GM19240 (cell line): Measurements from ENCODE around the gene EMC8.
"Not testable (repeated sequence)": the region's sequence is repeated elsewhere in the genome, so short reads cannot be mapped to it uniquely, and the experiment has no call there.

Source experiments
- DNase-seq: peaks from one replicate; pipeline ENCODE4 v3.0.0; 2011; ENCODE audit warnings: low spot score; ENCODE audit not compliant: insufficient read length

Gene EMC8

DNA sequence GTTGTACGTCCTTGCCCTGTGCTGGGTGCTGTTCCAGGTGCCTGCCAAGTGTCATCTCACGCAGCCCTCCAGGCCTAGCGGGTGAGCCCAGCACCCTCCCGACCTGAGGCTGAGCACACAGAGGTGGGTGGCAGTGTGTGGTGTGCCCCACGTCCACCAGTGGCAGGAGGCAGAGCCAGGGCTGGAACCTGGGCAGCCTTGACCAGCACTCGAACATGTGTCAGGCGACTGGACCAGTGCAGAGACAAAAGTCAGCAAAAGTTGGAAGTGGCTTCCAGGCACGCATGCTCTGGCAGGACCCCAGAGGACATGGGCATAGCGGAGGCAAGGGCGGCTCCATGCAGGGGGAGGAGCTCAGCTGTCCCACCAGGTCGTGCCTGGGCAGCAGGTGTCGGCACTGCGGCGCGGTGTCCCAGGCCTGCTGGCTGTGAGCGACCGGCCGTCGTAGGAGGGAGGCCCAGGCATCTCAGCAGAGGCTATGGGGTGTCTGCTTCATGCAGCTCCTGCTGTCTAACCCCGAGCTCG, 35.9 kb upstream of the EMC8 start:
- no peak for DNase-seq

DNA sequence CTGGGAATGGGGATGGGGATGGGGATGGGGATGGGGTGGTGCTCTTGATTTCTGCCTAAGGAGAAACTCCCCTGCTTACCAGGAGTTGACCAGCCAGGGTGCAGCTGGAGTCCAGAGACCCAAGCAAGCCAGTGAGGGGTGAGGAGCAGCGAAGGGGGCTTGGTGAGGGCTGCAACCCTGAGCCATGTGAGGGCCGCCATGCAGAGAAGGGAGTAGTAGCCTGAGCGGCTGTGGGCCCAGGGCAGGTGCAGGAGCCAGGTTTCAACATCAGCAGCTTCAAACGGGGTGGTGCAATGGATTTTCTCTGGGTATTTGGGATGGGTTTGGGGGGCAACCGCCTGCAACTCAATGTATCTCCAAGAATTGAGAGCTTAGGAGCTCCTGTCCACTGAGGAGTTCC, 35.4 kb upstream of the EMC8 start:
- no peak for DNase-seq

DNA sequence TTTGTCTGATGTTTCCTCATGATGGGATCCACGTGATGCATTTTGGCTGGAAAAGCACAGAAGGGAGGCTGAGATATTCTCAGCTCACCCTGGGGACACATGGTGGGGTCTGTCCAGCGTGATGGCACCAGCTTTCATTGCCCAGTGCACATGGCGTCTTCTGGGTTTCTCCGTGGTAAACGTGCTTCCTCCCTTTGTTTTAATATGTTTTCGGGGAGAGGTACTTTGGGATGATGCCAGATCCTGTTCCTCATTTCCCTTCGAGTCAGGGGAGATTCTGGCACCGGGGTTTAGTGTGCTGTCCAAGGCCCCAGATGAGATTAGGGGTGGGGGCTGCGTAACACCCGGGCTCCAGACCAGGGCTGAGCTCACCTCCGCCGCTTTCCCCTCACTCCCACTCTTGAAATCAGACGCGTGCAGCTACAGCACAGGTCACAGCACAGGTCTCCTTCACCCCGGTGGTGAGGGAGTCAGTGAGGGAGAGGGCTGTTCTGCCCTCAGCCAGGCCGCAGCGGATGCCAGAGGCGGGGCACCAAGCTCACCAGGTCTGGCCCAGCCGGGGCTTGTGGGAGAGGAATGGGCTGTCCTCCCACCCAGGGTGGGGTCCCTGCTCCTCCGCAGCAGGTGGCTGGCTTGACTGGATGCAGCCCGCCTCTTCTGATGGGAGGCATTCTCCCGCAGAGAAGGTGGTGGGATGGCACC, 34.0 kb upstream of the EMC8 start:
- no peak for DNase-seq

DNA sequence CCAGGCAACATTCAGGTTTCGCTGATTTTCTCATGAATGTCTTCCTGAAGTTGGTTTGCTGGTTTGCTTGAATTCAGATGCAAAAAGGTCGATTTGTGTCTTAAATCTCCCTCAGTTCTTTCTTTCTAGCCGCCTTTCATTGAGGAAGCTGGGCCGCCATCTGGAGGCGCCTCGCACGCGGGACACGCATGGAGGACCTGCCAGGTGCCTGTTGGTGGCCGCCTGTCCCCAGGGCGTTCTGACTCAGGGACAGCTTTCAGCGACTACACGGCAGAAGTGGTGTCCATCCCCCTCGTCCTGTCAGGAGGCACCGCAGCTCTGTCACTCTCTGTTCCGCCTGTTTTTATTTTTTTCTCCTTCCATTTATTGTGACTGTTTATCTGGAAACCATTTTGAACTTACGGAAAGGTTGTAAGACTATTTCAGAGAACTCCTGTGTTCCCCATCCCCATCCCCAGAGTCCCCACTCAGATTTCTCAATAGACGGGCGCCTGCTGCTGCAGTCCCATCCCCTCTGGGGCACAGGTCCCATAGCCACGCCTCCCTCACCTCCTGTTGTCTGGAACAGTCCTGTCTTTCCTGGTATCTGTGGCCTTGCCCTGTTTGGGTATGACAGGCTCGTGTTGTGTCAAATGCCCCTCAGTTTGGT, 33.4 kb upstream of the EMC8 start:
- peak; percentile 26 for DNase-seq

DNA sequence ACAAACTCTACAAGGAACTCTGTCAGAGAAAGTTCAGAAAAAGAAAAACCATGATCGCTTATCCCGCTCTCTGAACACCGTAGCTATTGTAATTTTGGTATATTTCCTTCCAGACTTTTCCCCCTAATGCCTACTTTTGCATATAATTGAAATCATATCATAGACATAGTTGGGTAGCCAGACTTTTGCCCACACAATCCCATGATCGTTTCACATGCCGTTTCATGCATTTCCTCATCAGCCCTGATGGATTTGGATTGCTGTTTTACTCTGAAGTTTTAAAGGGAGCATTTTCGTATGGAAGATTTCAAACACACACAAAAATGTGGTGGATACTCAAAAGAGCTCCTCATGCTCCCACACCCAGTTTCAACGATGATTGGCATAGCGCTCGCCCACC, 31.5 kb upstream of the EMC8 start:
- DNase-seq: no peak

DNA sequence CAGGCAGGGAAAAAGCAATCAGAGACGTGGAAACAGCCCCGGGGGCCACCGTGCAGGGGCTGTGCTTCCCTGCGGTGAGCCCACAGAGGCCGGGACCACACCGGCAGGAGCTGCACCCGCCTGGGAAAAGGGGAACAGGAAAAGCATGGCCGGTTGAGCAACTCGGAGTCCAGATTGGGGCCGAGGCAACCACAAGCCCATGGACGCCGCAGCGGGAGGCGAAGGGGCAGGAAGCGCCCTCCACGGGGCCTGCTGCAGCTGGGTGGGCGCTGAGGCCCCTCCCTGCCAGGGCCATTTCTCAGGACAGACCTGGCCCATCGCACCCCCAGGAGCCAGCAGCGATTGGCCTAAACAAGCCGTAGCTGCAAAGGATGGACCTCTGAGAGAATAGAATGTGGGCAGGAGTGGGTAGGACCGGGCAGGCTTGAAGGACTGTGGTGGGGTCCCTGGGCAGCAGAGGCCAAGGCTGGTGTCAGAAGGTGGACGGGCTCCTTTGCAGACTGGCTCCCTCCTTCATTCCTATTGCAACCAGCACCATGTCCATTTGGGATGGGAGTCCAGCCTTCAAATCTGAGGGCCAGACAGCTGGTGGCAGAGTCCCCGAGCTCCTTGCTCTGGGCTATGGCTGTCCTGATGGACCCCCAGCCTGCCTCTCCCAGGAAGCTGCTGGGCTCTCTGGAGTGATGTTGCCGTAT, 30.6 kb upstream of the EMC8 start:
- DNase-seq: no peak

DNA sequence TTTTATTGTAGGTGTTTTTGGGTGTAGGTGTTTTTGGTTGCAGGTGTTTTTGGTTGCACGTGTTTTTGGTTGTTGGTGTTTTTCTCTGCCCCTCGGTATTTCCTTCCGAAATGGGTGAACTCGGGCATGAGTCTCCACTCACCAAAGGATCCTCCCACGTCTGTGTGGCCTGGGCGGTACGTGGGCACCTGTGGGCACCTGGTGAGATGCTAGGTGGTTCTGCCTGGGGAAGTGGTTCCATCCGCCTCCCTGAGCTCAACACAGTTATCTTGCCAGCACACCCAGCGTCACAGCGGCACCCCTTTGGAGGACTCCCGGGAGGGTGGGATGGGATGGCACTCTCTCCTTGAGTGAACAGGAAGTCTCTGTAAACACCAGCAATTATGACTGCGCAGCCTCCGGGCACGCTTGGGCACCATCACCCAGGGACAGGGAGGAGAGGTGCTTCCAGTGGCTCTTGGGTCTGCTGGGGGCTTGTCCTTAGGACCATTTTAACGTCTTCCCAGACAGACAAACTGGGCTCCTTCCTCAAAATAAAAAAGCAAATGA, 29.9 kb upstream of the EMC8 start:
- DNase-seq: no peak

DNA sequence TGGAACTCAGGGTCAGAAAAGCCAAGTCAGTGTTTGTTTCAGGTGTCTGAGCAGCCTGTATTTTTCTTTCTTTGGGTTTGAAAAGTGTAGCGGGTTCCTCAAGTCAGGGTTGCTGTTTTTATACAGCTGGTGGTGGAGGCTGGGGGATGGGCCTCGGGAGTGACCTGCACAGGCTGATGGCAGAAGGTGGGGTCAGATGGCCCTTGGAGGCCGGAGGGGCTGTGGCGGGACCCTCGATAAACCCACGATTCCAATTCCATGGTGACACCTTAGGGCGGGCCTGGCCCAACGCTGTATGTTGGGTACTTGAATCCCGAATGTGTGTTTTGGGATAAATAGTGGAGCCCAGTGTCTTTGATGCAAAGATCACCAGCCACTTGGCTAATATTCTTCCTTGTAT, 28.8 kb upstream of the EMC8 start:
- DNase-seq: no peak

DNA sequence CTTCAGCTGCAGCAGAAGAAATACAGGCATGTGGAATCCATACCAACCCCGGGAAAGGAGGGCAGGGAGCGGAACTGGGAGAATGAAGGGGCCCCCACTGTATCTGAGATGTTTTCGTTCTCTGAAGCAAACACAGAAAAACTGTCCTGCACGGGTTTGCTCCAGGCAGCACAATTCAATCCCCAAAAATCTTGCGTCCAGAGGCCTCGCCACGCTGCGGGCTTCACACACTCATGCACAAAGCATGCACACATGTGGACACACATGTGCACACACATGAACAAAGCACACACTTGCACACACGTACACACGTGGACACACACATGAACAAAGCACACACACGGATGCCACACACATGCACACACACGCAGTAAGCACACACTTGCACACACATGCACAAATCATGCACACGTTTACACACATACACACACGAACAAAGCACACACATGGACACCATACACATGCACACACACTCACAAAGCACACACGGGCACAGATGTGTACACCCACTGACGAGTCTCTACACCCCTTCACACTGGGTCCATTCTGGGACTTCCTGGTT, 27.4 kb upstream of the EMC8 start:
- no peak for DNase-seq

DNA sequence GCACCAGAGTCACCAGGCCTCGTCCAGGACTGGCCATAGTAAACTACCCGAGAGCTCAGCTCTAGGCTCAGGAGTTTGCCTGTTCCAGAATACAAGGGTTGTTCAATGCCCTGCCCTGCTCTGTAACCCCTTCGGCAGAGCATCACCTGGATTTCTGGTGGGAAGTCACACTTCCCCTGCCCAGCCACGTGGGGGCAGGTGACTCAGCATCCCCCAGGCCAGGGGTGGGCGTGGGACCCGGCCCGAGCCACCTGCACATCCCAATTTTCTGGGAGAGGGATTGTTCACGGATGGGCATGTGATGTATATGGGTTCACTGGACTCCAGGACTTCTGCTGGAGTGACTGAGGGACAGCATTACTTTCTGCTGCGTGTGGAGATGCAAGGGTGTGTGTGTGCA, 26.0 kb upstream of the EMC8 start:
- DNase-seq: no peak

DNA sequence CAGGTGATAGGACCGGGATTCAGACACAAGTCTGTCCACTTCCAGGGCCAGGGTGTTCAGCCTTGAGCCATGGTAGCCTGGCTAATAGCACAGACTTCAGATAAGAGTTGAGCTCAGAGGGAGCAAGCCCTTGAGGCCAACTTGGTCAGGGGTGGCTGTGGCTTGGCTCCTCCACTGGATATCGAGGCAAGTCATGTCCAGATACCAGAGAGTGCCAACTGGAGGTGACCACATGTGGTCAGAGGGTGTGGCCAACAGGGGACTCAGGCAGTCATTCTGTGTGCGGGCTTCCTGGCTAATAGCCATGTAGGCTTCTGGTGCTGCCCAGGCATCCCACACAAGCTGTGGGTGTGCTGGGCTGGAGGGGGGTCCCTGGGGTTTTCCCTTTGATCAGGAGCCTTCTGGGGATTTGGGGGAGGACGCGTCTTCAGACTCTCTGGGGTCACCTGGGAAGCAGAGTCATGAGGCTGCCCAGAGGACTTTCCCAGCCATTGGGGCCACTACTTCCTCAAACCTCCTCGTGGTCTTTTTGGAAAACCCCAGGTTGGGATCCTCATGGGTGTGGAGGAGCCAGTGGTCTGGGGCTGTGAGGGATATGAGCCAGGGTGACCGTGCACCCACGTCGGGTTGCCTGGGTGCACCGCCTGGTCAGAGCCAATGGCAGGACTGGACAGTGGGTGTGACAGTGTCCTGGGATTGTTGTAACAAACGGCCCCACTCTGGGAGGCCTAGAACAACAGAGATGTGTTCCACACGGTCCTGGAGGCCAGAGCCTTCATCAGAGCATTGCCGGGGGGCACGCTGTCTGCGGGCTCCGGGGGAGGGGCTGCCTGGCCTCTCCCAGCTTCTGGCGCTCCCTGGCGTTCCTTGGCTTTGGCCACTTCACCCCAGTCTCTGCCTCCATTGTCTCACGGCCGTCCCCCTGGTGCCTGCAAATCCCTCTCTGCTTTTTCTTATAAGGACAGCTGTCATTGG, 25.1 kb upstream of the EMC8 start:
- no peak for DNase-seq

DNA sequence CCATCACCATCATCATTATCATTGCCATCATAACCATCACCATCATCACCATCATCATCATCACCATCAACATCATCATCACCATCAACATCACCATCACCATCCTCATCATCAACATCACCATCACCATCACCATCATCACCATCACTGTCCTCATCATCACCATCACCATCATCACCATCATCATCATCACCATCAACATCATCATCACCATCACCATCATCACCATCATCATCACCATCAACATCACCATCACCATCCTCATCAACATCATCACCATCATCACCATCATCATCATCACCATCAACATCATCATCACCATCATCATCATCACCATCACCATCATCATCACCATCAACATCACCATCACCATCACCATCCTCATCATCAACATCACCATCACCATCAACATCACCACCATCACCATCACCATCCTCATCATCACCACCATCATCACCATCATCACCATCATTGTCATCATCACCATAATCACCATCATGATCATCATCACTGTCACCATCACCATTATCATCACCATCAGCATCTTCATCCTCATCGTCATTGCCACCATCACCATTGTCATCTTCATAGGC, 24.1 kb upstream of the EMC8 start:
- no peak for DNase-seq

DNA sequence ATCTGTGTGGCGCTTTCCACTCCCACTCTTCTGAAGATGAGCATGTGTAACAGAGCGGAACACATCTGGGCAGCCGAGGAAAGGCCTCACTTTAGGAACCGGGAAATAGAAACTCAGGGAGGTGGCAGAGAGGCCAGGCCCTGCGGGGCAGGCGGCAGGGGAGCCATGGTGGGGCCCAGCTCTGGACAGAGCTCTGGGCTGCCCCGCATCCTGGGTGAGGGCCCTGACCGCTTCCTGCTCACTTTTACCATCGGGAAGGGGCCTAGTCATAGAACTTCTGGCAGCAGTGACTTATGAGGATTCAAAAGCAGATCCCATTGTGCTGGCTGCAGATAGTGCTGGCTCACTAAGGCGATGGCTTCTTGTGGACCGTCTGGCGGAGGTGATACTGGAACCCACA, 22.8 kb upstream of the EMC8 start:
- DNase-seq: no peak

DNA sequence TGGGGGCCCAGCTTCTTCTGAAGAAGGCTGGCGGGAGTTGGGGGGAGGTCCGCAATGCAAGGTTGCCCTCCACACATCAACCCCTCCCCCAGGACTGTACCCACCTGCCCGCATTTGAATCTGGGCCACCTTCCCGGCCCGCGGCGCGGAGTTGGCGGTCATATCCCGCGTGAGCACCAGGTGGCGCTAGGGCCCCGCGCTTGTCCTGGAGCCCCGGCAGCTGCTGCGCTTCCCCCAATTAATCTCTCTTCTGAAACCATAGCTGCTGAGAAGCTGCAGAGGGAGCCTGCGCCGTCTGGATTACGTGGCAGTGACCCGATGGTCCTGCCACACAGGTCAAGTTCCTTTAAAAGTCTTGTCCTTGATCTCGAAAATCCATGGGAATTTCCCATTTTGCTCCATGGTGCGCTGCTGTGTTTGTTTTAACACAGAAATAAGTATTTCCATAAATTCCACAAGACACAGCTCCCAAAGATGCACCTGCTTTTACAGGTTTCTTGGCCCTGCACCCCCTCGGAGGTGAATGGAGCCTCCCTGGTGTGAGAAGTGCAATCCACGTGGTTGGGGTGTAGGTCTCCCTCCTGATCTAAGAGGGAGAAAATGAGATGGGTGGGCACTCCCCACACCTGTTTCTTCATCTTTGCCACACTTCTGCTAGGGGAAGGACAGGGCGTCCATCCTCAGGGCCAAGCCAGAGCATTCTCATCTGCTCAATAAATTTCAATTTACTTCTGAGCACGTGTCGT, 22.2 kb upstream of the EMC8 start:
- DNase-seq: peak; percentile 95

DNA sequence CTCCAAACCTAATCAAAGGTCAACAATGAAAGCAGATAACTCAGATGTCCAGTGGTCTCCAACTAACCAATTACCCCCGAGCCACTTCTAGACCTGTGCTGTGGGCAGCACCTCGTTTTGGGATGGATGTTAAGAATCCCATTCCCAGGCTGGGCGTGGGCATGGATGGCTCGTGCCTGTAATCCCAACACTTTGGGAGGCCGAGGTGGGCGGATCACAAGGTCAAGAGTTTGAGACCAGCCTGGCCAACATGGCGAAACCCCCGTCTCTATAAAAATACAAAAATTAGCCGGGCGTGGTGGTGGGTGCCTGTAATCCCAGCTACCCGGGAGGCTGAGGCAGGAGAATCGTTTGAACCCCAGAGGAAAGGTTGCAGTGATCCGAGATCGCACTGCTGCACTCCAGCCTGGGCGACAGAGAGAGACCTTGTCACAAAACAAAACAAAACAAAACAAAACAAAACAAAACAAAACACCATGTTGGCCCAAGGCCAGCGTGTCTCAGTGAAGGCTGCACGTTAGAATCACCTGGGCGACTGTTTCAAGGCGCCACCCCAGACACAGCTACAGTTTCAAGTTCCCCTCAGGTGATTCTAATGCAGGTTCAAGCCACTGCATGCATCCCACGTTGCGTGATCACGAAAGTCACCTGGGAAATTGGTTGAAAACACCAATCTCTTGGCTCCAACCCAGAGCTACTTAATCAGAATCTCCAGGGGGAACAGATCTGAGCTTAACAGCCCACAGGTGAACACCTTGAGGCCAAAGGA, 21.4 kb upstream of the EMC8 start:
- DNase-seq: no peak

DNA sequence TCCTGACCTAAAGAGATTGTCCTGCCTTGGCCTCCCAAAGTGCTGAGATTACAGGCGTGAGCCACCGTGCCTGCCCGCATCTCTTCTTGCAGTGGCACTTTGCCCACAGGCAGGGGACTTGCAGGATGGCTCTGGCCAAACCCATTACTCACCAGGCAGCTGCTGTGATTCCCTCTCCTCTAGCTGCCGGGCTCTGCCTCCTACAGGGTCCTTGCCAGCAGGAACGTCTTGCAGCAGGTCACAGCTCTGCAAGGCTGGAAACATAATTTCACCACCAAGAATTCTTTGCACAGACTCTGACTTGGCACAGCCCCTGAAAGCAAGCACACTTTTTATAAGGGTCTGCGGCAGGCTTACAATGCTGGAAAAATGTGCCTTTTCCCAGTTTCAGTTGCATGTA, 20.4 kb upstream of the EMC8 start:
- no peak for DNase-seq

DNA sequence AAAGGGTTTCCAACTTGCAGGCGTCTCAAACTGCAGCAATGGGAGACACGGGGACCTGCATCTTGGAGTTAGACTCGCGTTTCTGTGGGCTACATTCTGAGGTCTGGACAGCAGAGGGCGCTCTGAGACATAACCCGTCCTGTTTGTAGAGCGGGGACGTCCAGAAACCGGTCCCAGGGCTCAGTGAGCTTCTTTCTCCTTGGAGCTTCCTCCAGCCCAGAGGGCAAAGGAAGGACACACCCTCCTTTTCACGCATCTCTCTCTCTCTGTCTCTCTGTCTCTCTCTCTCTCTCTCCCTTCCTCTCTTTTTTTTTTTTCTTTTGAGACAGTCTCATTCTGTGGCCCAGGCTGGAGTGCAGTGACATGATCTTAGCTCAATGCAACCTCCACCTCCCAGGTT, 19.9 kb upstream of the EMC8 start:
- peak; percentile 79 for DNase-seq

DNA sequence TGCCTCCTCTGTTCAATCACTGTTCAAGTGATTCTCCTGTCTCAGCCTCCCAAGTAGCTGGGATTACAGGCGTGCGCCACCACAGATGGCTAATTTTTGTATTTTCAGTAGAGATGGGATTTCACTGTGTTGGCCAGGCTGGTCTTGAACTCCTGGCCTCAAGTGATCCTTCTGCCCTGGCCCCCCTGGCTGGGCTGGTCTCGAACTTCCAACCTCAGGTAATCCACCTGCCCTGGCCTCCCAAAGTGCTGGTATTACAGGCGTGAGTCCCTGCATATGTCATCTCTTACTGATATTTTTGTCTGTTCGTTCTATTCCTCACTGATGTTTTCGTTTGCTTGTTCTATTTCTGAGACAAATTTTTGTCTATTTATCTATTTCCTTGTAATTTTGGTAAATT, 17.9 kb upstream of the EMC8 start:
- not testable (repeated sequence) for DNase-seq

DNA sequence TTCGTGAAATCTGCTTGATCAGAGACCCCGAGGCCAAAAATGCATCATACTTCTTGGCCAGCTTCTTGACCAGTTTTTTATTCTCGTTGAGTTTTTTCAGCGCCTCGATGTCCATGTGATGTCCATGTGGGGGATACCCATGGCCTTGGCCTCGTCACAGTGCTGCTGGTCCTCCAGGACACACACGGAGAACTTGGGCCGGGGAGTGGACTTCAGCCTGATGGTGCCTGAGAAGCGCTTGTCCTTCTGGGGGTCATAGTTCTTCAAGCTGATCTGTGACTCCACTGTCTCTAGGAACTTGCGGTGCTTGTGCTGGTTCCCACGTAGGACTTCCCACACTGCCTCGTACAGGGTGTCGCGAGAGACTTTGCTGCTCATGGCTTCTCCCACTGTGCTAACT, 16.8 kb upstream of the EMC8 start:
- DNase-seq: no peak
